ENCODE data around the gene CDH16.
"Not testable (repeated sequence)": the region's sequence is repeated elsewhere in the genome, so short reads cannot be mapped to it uniquely, and the experiment has no call there.

CDH16 gene

DNA sequence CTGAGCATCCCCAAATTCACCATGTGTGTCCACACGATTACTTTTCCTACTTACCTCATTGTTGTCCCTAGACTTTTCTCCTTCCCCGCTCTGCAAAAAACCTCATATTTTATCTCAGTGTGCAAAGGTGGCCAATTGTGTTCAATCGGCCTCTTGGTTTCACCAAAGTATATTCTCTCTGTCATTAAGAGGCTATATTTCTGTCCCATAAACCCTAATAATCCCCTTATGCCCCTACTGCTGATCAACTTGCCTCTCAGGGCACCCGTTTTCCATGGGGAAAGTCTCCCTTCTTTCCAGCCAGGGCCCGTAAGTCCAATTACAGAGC is 28.3 kb upstream of the CDH16 start:
- DNase-seq (ENCODE audit: low spot score) = no peak

DNA sequence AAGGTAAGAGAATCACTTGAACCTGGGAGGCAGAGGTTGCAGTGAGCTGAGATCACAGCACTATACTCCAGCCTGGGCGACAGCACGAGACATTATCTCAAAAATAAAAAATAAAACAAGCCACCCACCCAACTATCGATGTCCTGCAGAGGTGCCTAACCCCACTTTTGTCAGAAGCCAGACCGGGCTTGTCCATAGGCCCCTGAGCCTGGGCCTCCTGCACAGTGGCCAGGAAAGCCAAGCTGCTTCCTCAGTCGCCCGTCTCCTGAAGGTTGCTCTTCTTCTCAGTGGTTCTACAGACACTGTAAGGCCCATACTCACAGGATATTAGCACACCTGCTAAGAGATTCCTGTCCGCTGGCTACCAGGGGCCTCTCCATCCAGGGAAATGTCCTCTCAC is 27.9 kb upstream of the CDH16 start:
- no peak for DNase-seq (ENCODE audit: low spot score)

DNA sequence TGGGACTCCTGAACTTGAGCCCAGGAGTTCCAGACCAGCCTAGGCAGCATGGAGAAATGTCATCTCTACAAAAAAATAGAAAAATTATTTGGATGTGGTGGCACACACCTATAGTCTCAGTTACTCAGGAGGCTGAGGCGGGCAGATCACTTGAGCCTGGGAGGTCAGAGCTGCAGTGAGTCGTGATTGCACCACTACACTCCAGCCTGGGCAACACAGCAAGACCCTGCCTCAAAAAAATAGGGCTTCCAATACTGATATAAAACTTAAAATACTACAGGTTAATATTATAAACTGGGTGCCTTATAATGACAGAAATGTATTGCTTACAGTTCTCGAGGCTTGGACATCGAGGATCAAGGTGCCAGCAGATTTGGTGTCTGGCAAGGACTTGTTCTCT is 27.3 kb upstream of the CDH16 start:
- no peak for DNase-seq (ENCODE audit: low spot score)

DNA sequence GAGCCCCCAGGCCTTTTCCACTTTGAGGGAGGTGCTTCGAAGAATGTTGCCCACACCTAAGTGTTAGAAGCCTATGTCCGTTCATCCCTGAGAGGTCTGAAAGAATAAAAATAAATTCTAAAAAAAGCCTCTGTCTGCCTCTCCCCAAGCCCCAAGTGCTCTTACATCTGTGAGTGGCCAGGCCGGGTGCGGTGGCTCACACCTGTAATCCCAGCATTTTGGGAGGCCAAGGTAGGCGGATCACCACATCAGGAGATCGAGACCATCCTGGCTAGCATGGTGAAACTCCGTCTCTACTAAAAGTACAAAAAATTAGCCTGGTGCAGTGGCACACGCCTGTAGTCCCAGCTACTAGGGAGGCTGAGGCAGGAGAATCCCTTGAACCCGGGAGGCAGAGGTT is 26.3 kb upstream of the CDH16 start:
- DNase-seq (ENCODE audit: low spot score) = not testable (repeated sequence)

DNA sequence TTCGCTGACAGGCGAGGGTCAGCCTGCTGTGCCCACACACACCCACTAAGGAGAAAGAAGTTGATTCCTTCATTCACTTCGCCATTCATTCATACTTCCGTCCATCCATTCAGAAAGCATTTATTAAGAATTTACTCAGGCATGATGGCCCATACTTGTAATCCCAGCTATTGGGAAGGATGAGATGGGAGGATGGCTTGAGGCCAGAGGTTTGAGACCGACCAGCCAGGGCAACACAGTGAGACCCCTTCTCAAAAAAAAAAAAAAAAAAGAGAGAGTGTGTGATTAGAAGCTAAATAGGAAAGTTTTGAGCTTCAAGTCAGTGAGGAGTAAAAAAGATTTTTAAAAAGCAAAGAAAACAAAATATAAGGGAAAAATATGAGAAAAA is 25.4 kb upstream of the CDH16 start:
- no peak for DNase-seq (ENCODE audit: low spot score)

- no peak for DNase-seq (ENCODE audit: low spot score)
These were observed 24.9 kb upstream of the CDH16 start for GRCh38 chr16:66943426-66944053.

- DNase-seq (ENCODE audit: low spot score) = no peak
These were observed 24.3 kb upstream of the CDH16 start for GRCh38 chr16:66942981-66943380.

DNA sequence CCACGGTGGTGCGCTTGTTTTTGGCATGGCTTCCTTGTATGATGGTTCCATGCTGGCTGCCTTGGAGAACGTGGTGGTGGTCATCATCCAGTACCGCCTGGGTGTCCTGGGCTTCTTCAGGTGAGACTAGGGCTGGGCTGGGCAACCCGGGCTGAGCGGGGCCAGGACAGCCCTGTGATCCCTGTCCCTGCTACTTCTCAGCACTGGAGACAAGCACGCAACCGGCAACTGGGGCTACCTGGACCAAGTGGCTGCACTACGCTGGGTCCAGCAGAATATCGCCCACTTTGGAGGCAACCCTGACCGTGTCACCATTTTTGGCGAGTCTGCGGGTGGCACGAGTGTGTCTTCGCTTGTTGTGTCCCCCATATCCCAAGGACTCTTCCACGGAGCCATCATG is 21.6 kb upstream of the CDH16 start:
- no peak for DNase-seq (ENCODE audit: low spot score)

DNA sequence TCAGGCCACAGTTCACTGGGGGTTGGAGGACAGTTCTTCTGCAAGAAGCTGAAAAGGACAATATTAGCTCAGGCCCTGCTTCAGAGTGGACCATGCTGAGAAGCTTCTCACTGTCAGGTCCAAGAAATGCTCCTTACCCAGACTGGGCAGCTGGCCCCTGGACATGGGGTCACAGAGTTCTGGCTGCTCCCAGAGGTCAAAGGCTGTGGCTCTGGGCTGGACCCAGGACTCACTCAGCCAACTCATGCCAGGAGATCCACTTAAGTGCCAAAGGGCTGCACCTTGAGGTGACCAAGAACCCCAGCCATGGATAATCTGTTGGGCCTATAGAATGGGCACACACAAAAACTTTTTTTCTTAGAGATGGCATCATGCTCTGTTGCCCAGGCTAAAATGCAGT is 20.7 kb upstream of the CDH16 start:
- no peak for DNase-seq (ENCODE audit: low spot score)

- no peak for DNase-seq (ENCODE audit: low spot score)
These were observed 19.1 kb upstream of the CDH16 start for GRCh38 chr16:66937725-66938337.

DNA sequence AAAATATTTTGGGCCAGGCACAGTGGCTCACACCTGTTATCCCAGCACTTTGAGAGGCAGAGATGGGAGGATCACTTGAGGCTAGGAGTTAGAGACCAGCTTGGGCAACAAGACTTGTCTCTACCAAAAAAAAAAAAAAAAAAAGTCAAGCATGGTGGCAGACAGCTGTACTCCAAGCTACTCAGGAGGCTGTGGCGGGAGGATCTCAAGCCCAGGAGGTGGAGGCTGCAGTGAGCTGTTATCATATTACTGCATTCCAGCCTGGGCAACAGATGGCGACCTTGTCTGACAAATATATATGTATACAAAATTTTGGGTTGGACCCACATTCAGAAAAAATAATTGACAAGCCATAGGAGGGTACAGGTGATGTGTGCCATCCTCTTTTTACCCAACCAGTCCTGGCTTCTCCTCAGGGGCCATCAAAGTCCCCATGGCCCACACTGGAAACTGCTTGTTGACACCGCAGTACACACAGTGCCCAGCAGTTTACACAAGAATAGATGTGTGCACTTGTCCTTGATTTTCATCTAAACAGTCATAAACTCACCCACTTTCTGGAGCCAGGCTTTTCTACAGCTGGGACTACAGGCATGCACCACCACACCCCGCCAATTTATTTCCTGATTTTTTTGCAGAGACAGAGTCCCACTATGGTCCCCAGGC is 18.3 kb upstream of the CDH16 start:
- DNase-seq (ENCODE audit: low spot score) = no peak

DNA sequence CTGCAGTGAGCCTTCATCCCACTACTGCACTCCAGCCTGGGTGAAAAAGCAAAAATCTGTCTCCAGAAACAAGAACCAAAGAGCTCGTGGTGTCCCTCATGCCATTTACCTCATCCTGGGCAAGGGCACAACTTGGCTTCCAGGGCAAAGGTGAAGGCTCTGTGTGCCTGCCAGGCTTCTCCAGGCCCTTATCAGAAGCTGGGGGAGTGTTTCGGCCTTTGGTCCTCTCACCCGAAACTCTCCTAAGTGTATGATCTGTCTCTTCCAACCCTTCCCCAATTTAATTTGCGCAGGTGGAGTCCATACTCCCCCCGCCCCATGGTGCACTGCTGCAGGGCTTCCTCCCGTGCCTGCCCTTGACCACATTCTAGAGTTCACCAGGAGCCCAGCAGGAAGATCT is 17.8 kb upstream of the CDH16 start:
- DNase-seq (ENCODE audit: low spot score) = no peak

GRCh38 chr16:66935314-66936011 is 16.8 kb upstream of the CDH16 start, which contains the start of gene CES2:
CES2 (plus strand) TSS chr16:66935516; CDS start chr16:66935636, 120 bp downstream.
- peak; percentile 77 for DNase-seq (ENCODE audit: low spot score)

DNA sequence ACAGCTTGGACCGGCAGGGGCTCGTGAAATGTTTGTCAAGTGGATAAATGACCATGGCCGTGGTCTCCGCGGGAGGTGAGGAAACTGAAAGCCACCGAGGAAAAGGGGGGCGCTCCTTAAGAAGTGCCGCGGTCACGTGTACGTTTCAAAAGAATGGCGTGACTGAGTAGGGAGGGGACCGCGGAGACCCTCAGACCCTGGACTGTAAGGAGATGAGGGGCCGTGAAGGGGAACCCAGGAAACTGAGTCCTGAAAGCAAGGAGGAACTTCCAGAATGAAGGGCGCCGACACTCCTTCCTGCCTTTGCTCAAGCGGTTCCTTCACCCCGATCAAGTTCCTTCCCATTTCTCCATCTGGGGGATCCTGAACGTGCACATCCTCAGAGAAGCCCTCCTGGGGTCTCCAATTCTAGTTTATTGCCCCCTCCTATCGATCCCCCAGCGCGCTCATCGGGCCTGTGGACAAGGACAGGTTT is 16.2 kb upstream of the CDH16 start:
- DNase-seq (ENCODE audit: low spot score) = not testable (repeated sequence)

- DNase-seq (ENCODE audit: low spot score) = peak; percentile 91
These were observed 15.6 kb upstream of the CDH16 start, which contains the start of gene CIAO2B for GRCh38 chr16:66934138-66934838. CIAO2B (minus strand) TSS chr16:66934402; CDS start chr16:66934364, 38 bp downstream.

- DNase-seq (ENCODE audit: low spot score) = no peak
These were observed 15.1 kb upstream of the CDH16 start for GRCh38 chr16:66933776-66934137.

DNA sequence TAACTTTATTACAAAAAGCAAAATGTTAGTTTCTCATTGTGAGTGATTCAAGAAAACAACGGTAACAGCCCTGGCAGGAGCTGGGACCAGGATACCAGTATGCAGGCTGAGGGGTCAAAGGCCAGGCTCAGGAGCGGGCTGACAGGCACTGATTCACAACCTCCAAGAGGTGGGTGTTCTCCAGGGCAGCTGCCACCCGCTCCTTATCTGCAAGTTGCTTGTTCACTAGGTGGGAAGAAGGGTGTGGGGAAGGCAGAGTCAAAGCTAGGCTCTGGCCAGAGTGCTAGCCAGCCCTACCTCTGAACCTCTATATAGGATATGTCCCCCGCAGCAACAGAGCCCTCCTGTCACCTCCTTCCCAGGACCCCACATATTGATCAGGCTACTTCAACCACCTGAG is 13.4 kb upstream of the CDH16 start:
- DNase-seq (ENCODE audit: low spot score) = no peak

DNA sequence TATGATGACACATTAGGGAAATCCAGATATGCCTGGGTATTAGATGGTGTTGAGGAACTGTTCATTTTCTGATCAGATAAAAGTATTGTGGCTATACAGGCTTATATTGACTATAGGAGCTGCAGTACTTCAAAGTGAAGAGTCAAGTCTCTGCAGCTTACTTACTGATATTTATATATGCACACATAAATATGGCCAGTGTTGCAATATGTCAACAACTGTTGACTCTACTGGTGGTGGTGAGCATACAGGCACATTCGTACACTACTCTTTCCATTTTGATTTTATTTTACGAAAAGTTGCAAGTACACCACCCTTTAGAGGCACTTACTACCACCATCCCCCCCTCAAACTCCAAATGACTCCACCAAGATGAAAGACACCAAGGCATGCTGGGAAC is 13.0 kb upstream of the CDH16 start:
- DNase-seq (ENCODE audit: low spot score) = no peak

DNA sequence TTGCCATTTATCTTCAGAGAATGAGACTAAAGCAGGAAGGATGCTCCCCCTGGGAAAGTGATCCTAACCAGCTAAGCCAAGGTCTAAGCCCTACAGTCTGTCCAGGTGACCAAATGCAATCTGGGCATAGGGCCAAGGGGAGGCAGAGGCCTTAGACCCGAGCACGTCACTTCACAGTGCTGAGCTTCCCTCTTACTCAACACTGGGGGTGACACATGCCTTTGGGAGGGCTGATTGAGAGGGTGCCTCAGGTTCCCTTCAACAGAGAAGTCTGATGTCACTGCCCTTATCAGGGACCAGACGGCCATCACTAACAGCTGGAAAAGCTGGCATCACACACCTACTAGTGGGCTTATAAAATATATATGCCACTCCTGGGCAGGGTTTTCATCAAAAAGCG is 11.5 kb upstream of the CDH16 start:
- DNase-seq (ENCODE audit: low spot score) = no peak

DNA sequence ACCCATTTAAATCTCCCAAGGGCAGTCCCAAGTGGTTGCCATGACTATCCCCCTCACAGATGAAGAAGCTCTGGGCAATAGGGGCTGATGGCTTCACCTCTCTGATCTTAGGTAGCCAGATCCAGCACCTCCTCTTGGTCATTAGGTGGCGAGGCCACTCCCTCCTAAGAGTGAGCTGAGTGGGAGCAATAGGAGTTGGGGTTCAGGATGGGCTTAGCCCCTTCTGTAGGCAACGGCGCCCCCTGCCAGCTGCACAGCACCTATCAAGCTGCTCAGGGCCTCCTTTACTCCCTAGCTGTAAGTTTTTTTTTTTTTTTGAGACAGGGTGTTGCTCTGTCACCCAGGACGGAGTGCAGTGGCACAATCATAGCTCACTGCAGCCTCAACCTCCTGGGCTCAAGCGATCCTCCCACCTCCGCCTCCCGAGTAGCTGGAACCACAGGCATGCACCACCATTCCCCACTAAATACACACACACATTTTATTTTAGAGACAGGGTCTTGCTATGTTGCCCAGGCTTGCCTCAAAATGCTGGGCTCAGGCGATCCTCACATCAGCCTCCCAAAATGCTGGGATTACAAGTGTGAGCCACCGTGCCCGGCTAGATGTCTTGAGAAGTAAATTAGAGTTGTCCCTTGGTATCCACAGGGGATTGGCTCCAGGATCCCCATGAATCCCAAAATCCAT is 10.2 kb upstream of the CDH16 start:
- no peak for DNase-seq (ENCODE audit: low spot score)

DNA sequence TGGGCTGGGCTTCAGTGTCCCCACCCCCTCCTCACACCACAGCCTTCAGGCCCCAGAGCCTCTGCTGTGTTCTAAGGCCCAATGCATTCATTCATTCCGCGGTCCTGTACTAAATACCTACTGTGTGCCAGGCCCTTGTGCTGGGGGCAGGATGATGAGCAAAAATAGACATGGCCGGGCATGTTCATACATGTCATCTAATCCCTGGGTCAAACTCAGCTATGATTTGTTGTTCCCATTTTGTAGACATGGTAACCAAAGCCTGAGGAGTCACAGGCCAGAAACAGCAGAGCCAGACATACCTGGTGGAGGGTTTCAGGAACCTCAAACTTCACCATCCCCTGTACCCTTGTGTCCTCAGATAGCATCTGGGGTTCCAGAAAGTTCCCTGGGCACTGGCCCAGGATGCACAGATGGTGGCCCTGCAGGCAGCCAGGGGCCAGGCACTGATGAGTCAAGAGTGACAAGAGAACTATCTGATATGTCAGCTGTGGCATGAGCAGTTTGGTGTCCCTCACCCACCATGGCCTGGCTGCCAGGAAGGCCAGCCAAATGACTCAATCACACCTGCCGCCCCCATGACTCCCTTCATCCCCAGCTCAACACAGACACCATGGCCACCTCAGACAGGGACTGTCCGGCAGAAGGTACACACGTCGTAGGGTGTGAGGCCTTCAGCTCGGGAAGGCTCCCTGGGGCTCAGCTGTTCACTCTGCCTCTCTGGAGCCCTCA is 9.4 kb upstream of the CDH16 start:
- no peak for DNase-seq (ENCODE audit: low spot score)

Data from AG08396 (cell line).